BJ (cell line): ENCODE data around the gene TACR2. TPM values are rescaled to one million over a fixed set of nuclear protein-coding genes. Genes with fewer than 3 reads are reported as not detected.

ENCODE experiments used
- CTCF ChIA-PET: fragments of 350-600 bp; formaldehyde crosslinking; extraction: SDS; loops from one replicate; lab custom pipeline; 2021; ENCODE audit warnings: antibody characterized with exemption, inconsistent platforms; lab: Yijun Ruan, JAX
- POLR2A ChIA-PET: fragments of 300-600 bp; sonication (Branson Sonifier 250); formaldehyde crosslinking; extraction: SDS; loops from one replicate; lab custom pipeline; 2021; ENCODE audit warnings: antibody characterized with exemption; lab: Charles Lee
- DNase-seq: peaks from one replicate; pipeline ENCODE4 v3.0.0-alpha.2; 2011; ENCODE audit warnings: low read depth
- H3K27me3 ChIP-seq: 2 replicates; pipeline ENCODE4 v1.6.0; 2011; ENCODE audit warnings: low read length; ENCODE audit not compliant: control insufficient read depth, insufficient read depth
- H3K36me3 ChIP-seq: 2 replicates; pipeline ENCODE4 v1.5.1; 2011; ENCODE audit warnings: low read length; ENCODE audit not compliant: control insufficient read depth, insufficient read depth
- H3K4me3 ChIP-seq: 2 replicates; pipeline ENCODE4 v1.5.1; 2011; ENCODE audit warnings: low read depth, mild to moderate bottlenecking, control low read depth, low read length
- CTCF ChIP-seq: IDR thresholded peaks from 2 replicates; pipeline ENCODE4 v1.5.1; 2011; ENCODE audit warnings: low read depth, mild to moderate bottlenecking, control low read depth, inconsistent platforms, low read length, moderate library complexity; ENCODE audit not compliant: insufficient read depth
- polyA plus RNA-seq: library from polyadenylated mRNA; depleted of rRNA; stranded (reverse); fragments of >200 nt; gene quantifications from 2 replicates; pipeline ENCODE4 v1.2.3, GENCODE V29; 2011

Gene TACR2
- polyA plus RNA-seq, 1 experiment, result 0.09 TPM

GRCh38 chr10:69415049-69415448, 1.7 kb downstream of the TACR2 start:
- no peak for TF ChIP-seq CTCF
- Histone ChIP-seq H3K36me3 (no peaks in the 10 kb centered on the region), H3K4me3 (no peak overlapping the region), H3K27me3 (peaks cover 10% of the 10 kb centered on the region)
- ChIA-PET CTCF (interaction anchor here (0.7 to 0.8 kb wide), 2 partner anchors 92 to 93 kb away, joined by 3 to 4 read pairs; no protein-coding TSS in a partner anchor), POLR2A (no interaction called here)
- no peak for DNase-seq

DNA sequence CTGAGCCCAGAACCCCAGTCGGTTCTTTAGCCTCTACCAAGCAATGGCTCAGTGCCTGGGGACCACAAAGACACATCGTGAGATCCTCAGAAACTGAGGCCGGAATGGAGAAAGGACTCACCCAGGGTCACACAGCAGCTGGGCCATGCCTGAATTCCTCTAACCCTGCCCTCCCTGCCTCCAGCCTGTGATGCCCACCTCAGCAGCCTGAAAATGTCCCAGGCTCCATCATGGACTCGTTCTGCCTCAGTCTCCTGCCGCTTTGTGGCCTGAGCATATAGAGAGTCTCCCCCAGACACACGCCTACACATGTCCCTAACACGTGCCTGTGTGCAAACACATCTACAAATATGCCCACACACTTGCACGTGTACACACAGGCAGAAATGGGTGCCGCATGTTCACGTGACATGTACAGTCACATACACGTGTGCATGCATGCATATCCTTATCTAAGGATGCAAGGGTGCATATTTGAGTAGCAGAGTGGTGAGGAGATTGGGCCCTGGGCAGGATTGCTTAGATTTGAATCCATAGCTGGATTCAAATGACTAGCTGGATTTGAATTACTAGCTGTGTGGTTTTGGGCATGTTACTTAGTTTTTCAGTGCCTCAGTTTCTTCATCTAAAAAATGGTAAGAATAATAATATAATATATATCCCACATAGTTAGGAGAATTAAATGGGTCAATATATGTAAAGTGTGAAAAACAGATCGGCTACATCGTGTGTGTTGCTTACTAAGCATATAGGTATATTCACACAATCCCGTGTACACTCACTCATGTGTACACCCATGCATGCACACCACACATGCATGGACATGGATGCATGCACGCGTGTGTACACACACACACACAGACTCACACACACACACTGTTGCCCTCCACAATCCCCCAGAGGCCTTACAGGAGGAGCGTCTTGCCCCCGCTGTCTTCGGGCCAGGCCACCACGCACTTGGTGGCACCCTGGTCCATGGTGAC, 2.4 kb downstream of the TACR2 start:
- Histone ChIP-seq H3K27me3 (peaks cover 10% of the 10 kb centered on the region), H3K4me3 (no peak overlapping the region), H3K36me3 (no peaks in the 10 kb centered on the region)
- POLR2A ChIA-PET, result no interaction called here
- DNase-seq, result no peak
- CTCF ChIA-PET, result interaction anchor here (0.6 to 1.9 kb wide), 12 partner anchors 11 to 1586 kb away, joined by 3 to 7 read pairs (median 3); no protein-coding TSS in a partner anchor
- no peak for TF ChIP-seq CTCF

DNA sequence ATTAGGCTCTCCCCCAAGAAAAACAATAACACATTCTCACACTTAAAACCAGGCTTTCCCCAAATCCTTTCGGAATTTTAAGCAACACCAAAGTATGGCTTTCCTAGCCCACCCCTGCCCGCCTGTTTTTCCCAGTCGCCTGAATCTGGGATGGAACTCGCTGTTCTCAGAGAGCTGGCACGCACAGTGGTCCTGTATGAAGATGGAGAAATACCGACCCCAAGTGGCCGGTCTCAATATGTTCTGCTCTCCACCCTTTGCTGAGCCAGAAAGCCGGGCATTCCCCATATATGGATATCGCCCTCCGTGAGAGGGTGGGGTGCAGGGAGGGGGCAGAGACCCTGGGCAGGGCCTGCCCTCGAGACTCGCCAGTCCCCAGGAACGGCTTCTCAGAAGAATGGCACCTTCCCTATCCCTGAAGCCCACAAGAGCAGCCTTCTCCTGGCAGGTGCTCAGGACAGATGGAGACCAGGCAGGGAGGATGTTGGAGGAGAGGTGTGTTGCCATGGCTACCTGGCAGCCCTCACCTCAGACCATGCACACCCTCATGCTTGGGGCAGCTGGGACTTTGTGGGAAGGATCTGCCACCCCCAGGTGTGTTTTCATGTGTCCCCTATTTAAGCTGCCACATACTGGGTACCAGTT, 3.4 kb downstream of the TACR2 start:
- ChIA-PET POLR2A (no interaction called here), CTCF (interaction anchor here (0.6 to 1.9 kb wide), 16 partner anchors 10 to 1585 kb away, joined by 3 to 7 read pairs (median 3); no protein-coding TSS in a partner anchor)
- peak; percentile 80 for TF ChIP-seq CTCF
- no peak overlapping the region for H3K4me3 ChIP-seq
- peaks cover 10% of the 10 kb centered on the region for H3K27me3 ChIP-seq
- no peak for DNase-seq
- H3K36me3 ChIP-seq, result no peaks in the 10 kb centered on the region

GRCh38 chr10:69412232-69412790, 4.4 kb downstream of the TACR2 start:
- Histone ChIP-seq H3K36me3 (no peaks in the 10 kb centered on the region), H3K27me3 (peaks cover 6% of the 10 kb centered on the region), H3K4me3 (no peak overlapping the region)
- no peak for DNase-seq
- ChIA-PET POLR2A (no interaction called here), CTCF (interaction anchor here (1.0 to 1.3 kb wide), 3 partner anchors 19 to 176 kb away, joined by 3 to 4 read pairs (median 3); no protein-coding TSS in a partner anchor)
- no peak for TF ChIP-seq CTCF

GRCh38 chr10:69411476-69411875, 5.2 kb downstream of the TACR2 start:
- CTCF ChIA-PET, result interaction anchor here (1.2 to 1.4 kb wide), 4 partner anchors 19 to 175 kb away, joined by 3 to 4 read pairs (median 3); no protein-coding TSS in a partner anchor
- POLR2A ChIA-PET, result no interaction called here
- Histone ChIP-seq H3K36me3 (no peaks in the 10 kb centered on the region), H3K4me3 (no peak overlapping the region), H3K27me3 (peaks cover 6% of the 10 kb centered on the region)
- TF ChIP-seq CTCF, result no peak
- DNase-seq, result no peak
